KOPT-K1 (cell line): ENCODE data around the gene PLK3.
"Not testable (repeated sequence)": the region's sequence is repeated elsewhere in the genome, so short reads cannot be mapped to it uniquely, and the experiment has no call there.

Source experiments
- H3K27ac ChIP-seq: fragments of 200-600 bp; sonication (generic); 2 replicates; pipeline ENCODE4 v1.5.1; 2016; ENCODE audit warnings: antibody characterized with exemption, mild to moderate bottlenecking, low read depth, low read length; ENCODE audit not compliant: poor library complexity, severe bottlenecking
- H3K36me3 ChIP-seq: fragments of 200-600 bp; sonication (generic); 2 replicates; pipeline ENCODE4 v1.5.1; 2017; ENCODE audit warnings: antibody characterized with exemption, mild to moderate bottlenecking, low read length, moderate library complexity; ENCODE audit not compliant: insufficient read depth
- H3K9me3 ChIP-seq: fragments of 200-600 bp; sonication (generic); 2 replicates; pipeline ENCODE4 v1.5.1; 2017; ENCODE audit warnings: antibody characterized with exemption, low read length, mild to moderate bottlenecking; ENCODE audit not compliant: insufficient read depth, poor library complexity, severe bottlenecking

Gene PLK3

DNA sequence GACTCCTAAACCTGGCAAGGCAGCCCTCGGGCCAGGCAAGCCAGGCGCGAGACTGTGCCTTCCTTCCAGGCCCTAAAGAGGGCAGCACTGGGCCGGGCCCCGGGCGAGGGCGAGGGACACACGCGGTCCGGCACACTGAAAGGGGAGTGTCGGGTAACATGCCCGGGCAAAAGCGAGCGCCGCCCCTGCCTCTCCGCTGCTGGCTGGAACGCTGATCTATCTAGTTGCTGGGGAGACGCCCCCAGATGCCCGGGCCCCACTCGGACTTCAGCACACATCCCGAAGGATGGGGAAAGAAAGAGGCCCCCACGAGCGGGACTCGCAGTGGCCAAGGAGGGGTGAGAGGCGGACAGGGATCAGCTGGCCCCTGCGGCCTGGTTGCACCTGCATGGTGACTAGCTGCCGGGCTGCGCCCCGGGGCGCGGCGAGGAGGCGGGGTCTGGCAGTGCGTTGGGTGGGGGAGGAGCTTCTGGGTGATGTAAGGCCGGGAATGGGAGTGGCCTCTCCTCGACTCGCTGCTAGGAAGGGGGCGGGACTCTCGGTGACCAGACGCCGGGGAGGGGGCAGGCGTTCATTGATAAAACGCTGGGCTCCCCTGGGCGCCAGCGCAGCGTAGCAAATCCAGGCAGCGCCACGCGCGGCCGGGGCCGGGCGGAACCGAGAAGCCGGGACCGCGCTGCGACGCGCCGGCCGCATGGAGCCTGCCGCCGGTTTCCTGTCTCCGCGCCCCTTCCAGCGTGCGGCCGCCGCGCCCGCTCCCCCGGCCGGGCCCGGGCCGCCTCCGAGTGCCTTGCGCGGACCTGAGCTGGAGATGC, at the start of gene PLK3:
Gene PLK3, plus strand, starts transcription at position 608 of the 815 bp plus-strand sequence. Its CDS starts 87 bp downstream, at position 695.
- Histone ChIP-seq H3K36me3 (peaks cover 29% of the 10 kb centered on the region), H3K27ac (peak within 1 kb of the TSS; percentile 81), H3K9me3 (no peaks in the 10 kb centered on the region)

DNA sequence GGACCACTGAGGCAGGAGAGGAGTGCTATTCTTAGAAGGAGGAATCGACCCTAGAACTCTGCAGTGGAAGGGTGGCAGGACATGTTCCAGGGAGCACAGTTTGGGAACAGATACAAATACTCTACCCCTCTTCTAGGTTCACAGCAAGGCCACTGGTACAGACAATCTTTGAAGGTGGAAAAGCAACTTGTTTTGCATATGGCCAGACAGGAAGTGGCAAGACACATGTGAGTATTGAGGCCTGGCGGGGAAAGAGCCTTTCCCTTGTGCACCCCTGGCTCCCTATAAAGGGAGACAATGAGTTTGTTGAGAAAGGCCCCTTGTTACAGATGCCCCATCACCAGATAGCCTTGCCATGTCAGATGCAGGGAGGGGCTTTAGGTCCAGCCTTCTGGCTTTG, 42.8 kb upstream of the PLK3 start:
- Histone ChIP-seq H3K36me3 (peaks cover 100% of the 10 kb centered on the region), H3K27ac (peak overlapping the region; percentile 9), H3K9me3 (no peaks in the 10 kb centered on the region)

DNA sequence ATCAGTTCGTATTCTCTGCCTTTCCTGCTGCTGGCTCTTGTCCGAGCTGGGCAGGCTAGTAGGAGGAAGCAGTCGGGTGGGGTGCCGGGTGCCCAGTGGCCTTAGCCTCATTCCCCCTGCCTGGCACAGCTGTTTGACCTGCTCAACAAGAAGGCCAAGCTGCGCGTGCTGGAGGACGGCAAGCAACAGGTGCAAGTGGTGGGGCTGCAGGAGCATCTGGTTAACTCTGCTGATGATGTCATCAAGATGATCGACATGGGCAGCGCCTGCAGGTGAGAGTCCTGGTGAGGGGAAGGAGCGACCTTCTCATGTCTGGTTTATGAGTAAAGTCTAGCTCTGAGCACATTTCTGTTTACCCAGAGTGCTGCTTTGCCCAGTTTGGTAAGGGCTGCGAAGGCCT, 41.1 kb upstream of the PLK3 start:
- no peaks in the 10 kb centered on the region for H3K9me3 ChIP-seq
- H3K36me3 ChIP-seq, result peaks cover 100% of the 10 kb centered on the region
- no peak overlapping the region for H3K27ac ChIP-seq

DNA sequence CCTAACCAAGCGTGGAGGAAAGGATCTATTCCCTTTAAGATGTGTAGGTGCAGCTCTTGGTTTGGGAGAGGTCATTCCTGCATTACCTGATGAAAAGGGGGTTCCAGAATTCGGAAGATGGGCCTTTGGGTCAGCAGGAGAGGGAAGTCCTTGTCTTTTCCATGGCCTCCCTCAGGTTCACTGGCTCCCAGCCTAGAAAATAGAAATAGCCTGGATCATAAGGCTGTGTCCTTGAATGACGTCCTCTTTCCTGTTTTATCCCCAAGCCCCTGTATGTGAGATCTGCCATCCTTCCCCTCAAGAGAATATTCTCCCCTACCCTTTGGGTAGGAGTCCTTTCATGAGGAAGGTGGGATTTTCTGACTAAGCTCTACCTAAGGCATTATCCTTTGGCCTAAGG, 39.3 kb upstream of the PLK3 start:
- no peaks in the 10 kb centered on the region for H3K9me3 ChIP-seq
- no peak overlapping the region for H3K27ac ChIP-seq
- peaks cover 100% of the 10 kb centered on the region for H3K36me3 ChIP-seq

DNA sequence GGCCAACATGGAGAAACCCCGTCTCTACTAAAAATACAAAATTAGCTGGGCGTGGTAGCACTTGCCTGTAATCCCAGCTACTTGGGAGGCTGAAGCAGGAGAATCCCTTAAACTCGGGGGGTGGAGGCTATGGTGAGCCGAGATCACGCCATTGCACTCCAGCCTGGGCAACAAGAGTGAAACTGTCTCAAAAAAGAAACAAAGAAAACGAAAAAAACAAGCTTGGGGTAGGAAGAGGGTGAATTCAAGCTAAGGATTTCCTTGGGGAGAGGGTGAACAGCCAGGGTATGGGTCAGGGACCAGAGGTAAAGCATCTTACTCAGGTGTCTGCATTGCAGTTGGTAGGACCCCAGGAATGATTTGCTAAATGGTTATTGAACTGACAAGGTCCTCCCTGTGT, 33.8 kb upstream of the PLK3 start:
- not testable (repeated sequence) for H3K27ac ChIP-seq, H3K9me3 ChIP-seq
- H3K36me3 ChIP-seq, result peaks cover 79% of the 10 kb centered on the region

DNA sequence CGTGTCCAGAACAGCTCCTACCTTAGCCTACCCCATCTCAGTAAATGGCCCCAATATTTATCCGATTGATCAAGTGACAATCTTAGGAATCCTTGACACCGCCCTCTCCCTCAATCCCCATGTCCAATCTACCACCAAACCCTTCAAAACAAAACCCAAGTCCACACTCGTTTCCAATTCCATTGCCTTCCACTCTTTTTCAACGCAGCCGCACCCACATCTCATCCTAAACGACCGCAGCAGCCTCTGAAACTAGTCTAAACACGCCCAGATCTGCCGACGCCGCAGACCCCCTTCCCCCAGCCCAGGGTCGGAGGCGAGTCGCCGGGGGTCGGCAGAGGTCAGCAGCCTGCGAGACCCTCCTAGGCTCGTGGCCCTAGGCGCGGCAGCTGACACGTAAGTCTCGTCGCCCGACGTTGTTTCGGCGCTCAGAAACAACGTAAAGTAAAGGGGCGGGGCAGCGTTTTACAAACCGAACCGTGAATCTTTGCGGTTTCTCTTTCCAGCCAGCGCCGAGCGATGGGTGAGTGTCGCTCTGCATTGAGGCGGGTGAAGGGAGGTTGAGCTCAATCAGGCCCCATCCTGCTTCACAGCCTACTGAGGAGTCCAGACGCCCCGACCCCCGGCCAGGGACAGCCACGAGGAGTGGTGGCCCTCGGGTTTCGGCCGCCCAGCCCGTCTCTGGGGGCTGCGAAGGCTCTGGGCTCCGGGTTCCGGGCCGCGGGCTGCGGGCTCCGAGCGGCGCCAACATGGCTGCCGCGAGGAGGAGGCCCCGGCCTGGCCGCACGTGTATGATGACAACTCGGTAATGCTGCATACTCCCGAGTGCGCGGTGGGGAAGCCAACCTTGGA, 24.9 kb upstream of the PLK3 start, which contains the start of gene RPS8:
Gene RPS8, plus strand, starts transcription at position 463 of the 852 bp plus-strand sequence. Its CDS starts 57 bp downstream, at position 520.
- H3K9me3 ChIP-seq, result no peaks in the 10 kb centered on the region
- peak within 1 kb of the TSS; percentile 76 for H3K27ac ChIP-seq
- peaks cover 41% of the 10 kb centered on the region for H3K36me3 ChIP-seq

DNA sequence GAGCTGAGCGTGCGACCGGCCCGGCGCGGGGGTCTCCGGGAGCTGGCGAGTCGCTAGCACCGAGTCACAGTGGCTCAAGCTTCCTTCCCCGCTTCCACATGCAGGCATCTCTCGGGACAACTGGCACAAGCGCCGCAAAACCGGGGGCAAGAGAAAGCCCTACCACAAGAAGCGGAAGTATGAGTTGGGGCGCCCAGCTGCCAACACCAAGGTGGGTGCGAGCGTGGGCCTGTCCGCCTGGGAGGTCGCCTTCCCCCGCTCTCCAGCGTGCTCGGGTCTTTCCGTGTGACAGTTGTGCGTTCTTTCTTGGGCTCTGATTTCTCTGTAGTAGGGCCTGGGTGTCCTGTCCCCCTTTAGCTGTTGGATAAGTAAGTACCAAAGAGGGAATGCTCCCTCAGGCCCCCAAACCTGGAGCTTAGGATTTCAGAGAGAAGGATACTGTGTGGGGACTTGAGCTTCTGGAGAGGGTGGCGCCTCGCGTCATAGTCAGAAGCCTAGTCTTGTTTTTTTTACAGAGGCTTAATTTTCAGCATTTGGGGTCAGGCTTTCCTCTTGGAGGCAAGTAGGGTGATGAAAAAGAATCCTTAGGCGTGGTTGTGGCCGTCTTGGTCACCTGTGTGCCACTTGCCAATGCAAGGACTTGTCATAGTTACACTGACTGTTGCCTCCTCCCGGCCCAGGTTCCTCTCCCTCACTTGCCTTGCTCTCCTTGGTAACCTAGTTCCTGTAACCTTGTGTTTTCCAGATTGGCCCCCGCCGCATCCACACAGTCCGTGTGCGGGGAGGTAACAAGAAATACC, 24.0 kb upstream of the PLK3 start:
- Histone ChIP-seq H3K27ac (peak overlapping the region; percentile 76), H3K36me3 (peaks cover 49% of the 10 kb centered on the region), H3K9me3 (no peaks in the 10 kb centered on the region)

DNA sequence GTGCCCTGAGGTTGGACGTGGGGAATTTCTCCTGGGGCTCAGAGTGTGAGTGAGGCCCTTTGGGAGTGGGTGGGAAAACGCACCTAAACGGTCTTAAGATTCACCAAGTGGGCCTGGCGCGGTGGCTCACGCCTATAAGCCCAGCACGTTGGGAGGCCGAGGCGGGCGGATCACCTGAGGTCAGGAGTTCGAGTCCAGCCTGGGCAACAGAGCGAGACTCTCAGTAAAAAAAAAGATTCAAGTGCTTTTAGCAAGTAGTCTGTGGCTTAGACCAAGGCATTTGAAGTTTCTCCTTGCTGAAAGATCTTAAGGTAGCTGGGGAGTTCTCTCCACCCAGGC, 23.5 kb upstream of the PLK3 start:
- peaks cover 55% of the 10 kb centered on the region for H3K36me3 ChIP-seq
- peak overlapping the region; percentile 76 for H3K27ac ChIP-seq
- no peaks in the 10 kb centered on the region for H3K9me3 ChIP-seq

DNA sequence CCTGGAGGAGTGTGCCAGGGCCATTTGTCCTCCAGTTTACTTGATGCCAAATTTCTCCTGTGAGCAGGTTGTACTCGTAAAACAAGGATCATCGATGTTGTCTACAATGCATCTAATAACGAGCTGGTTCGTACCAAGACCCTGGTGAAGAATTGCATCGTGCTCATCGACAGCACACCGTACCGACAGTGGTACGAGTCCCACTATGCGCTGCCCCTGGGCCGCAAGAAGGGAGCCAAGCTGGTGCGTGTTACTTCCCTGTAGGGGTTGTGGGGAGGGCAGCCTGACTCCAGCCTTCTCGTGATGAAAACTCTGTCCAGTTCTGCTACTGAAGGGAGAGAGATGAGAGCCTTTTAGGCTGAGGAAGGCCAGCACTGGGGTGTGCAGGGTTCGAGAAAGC, 22.6 kb upstream of the PLK3 start:
- H3K36me3 ChIP-seq, result peaks cover 61% of the 10 kb centered on the region
- no peaks in the 10 kb centered on the region for H3K9me3 ChIP-seq
- peak overlapping the region; percentile 76 for H3K27ac ChIP-seq

DNA sequence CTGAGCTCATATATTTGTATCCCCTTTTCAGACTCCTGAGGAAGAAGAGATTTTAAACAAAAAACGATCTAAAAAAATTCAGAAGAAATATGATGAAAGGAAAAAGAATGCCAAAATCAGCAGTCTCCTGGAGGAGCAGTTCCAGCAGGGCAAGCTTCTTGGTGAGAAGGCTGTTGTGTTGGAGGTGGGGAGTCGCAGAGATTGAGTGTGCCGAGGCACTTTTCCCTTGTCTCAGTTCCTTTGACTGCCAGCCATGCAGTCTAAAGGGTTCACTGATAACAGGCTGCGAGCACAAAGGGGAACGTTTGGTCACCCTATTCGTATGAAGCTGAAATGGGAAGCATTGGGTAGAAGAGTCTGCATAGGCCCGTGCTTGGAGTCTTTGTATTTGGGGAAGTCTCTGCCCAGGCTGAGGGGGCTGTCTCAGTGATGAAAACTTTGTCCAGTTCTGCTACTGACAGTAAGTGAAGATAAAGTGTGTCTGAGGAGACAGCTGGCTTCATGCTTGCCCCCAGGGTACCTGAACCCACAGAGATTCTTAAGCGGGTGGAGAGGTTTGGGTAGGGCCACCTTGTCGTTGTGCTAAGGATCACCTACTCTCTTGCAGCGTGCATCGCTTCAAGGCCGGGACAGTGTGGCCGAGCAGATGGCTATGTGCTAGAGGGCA, 22.1 kb upstream of the PLK3 start:
- Histone ChIP-seq H3K36me3 (peaks cover 67% of the 10 kb centered on the region), H3K9me3 (no peaks in the 10 kb centered on the region), H3K27ac (no peak overlapping the region)

DNA sequence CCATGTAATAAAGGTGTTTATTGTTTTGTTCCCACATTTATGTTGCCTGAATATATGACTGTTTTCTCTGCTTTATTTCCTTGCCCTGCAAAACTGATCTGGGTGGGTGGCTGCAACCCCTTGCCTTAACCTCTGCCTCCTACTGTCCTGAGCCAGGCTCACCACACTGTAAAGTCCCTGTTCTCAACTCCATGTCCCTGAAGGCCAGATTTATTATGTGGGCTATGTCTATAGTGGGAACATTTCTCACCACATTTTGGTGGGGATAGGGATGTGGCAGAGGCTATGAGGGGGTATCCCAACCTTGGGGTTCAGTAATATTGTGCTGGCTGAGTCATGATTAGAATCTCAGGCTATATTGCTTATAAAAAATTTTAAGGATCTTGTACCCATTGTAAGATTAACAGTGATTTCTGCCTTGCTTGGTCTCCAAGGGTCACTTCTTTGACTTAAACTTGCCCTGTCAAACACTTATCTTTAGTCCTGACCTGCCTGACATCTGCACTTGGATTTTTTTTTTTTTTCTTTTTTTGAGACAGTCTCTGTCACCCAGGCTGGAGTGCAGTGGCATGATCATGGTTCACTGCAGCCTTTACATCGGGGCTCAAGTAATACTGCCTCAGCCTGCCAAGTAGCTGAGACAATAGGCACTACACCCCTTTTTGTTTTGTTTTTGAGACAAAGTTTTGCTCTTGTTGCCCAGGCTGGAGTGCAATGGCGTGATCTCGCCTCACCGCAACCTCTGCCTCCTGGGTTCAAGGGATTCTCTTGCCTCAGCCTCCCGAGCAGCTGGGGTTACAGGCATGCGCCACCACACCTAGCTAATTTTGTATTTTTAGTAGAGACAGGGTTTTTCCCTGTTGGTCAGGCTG, 21.2 kb upstream of the PLK3 start:
- H3K27ac ChIP-seq, result no peak overlapping the region
- H3K9me3 ChIP-seq, result no peaks in the 10 kb centered on the region
- peaks cover 69% of the 10 kb centered on the region for H3K36me3 ChIP-seq

DNA sequence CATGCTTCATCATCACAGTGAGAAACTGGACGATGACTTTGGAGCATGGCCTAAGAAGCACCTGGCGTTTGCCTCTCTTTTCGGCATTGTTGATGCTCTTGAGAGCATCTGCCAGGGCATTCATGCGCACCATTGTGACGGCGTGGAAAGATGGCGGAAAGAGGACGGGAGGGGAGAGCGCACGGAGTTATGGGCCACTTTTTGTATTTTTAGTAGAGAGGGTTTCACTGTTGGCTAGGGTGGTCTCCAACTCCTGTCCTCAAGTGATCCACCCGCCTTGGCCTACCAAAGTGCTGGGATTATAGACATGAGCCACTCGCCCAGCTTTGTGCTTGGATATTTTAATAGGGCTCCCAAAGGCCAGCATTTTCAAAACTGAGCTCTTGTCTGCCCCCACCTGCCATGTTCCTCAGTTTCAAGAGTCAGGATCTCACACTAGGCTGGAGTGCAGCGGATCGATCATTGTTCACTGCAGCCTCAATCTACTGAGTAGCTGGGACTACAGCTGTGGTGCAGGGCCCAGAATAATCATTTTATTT, 19.5 kb upstream of the PLK3 start:
- Histone ChIP-seq H3K36me3 (peaks cover 69% of the 10 kb centered on the region), H3K9me3 (no peaks in the 10 kb centered on the region), H3K27ac (no peak overlapping the region)

DNA sequence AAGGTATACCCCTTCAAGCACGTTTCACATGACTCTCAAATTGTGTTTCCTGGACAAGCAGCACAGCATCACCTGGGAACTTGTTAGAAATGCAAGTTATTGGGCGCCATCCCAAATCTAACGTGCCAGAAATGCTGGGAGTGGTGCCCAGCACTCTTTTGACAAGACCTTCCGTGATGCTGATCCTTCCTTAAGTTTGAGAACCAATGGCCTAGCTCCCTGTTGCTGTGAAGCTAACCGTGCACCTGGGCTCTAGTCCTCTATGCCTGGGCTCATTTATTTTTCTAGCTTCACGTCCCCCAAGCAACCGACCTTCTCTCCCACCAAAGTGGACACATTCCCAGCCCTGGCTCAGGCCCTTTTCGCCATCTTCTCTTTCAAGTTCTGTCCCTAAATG, 16.5 kb upstream of the PLK3 start:
- Histone ChIP-seq H3K9me3 (no peaks in the 10 kb centered on the region), H3K27ac (no peak overlapping the region), H3K36me3 (peaks cover 44% of the 10 kb centered on the region)
